Tibial artery (tissue), 4 donors: ENCODE data around the gene KCNH8.

ENCODE experiments used
- DNase-seq, 2 donors: peaks; one replicate each; pipeline ENCODE4 v3.0.0-alpha.2; 2019
- H3K27ac ChIP-seq, 2 donors: fragments of 200-600 bp; sonication (generic) in 1 of 2; 1 replicate in 1 of 2; 2 replicates in 1 of 2; pipeline ENCODE4 v1.5.1; 2018 to 2019; ENCODE audit warnings: mild to moderate bottlenecking in 1 of 2
- H3K27me3 ChIP-seq, 2 donors: fragments of 200-600 bp; sonication (generic) in 1 of 2; one replicate each; pipeline versions ENCODE4 v1.5.1 to v1.6.0; 2016 to 2019
- H3K36me3 ChIP-seq, 3 donors: fragments of 200-600 bp; sonication (generic) in 2 of 3; one replicate each; pipeline ENCODE4 v1.5.1; 2016 to 2019; ENCODE audit warnings: mild to moderate bottlenecking in 2 of 3
- H3K4me1 ChIP-seq, 4 donors: fragments of 200-600 bp; sonication (generic) in 2 of 4; 1 replicate in 3 of 4; 2 replicates in 1 of 4; pipeline ENCODE4 v1.5.1; 2016 to 2019
- H3K4me3 ChIP-seq, 2 donors: fragments of 200-600 bp; sonication (generic) in 1 of 2; 1 replicate in 1 of 2; 2 replicates in 1 of 2; pipeline ENCODE4 v1.5.1; 2018 to 2019; ENCODE audit warnings: mild to moderate bottlenecking in 2 of 2
- H3K9me3 ChIP-seq, 3 donors: fragments of 200-600 bp; sonication (generic) in 1 of 3; one replicate each; pipeline ENCODE4 v1.5.1; 2016 to 2019
- CTCF ChIP-seq, 2 experiments: fragments of 200-600 bp in 1 of 2; fragments of 450-650 bp in 1 of 2; IDR thresholded peaks; one replicate each; pipeline ENCODE4 v1.5.1; 2017 to 2019; ENCODE audit warnings: antibody characterized with exemption in 2 of 2, mild to moderate bottlenecking in 1 of 2, moderate library complexity in 1 of 2
- intact Hi-C: fragments of 100-400 bp; cut with DNase I; formaldehyde crosslinking; loops from one replicate; pipeline ENCODE4 v1.15.0; 2023; ENCODE audit warnings: low total_unique reads

KCNH8 gene

GRCh38 chr3:19190126-19190525 is 41.8 kb downstream of the KCNH8 start:
- no peak overlapping the region for H3K27ac ChIP-seq
- DNase-seq, result no peak
- intact Hi-C loops, result no loop called here
- no peak overlapping the region for H3K4me3 ChIP-seq
- TF ChIP-seq CTCF (IDR thresholded peaks at IDR 0.05), result no peak
- no peaks in the 10 kb centered on the region for H3K36me3 ChIP-seq
- H3K4me1 ChIP-seq, result no peaks in the 10 kb centered on the region
- H3K9me3 ChIP-seq, result no peaks in the 10 kb centered on the region
- no peaks in the 10 kb centered on the region for H3K27me3 ChIP-seq

- H3K9me3 ChIP-seq, result no peaks in the 10 kb centered on the region
- H3K27ac ChIP-seq, result no peak overlapping the region
- H3K4me1 ChIP-seq, result no peaks in the 10 kb centered on the region
- H3K27me3 ChIP-seq, result no peaks in the 10 kb centered on the region
- TF ChIP-seq CTCF (IDR thresholded peaks at IDR 0.05), result no peak
- H3K36me3 ChIP-seq, result no peaks in the 10 kb centered on the region
- H3K4me3 ChIP-seq, result no peak overlapping the region
- intact Hi-C loops, result no loop called here
- DNase-seq, result no peak
Measured at GRCh38 chr3:19190602-19191001, 42.3 kb downstream of the KCNH8 start.

GRCh38 chr3:19199131-19199530 is 50.8 kb downstream of the KCNH8 start:
- TF ChIP-seq CTCF (IDR thresholded peaks at IDR 0.05), result no peak
- no peaks in the 10 kb centered on the region for H3K27me3 ChIP-seq
- intact Hi-C loops, result no loop called here

GRCh38 chr3:19202303-19202702 is 54.0 kb downstream of the KCNH8 start:
- Histone ChIP-seq H3K27ac (no peak overlapping the region), H3K4me1 (no peaks in the 10 kb centered on the region), H3K9me3 (no peaks in the 10 kb centered on the region), H3K27me3 (no peaks in the 10 kb centered on the region), H3K36me3 (no peaks in the 10 kb centered on the region), H3K4me3 (no peak overlapping the region)
- no peak for TF ChIP-seq CTCF (IDR thresholded peaks at IDR 0.05)
- intact Hi-C loops, result no loop called here
- DNase-seq, result no peak

More at GRCh38 chr3:19199131-19199530, 50.8 kb downstream of the KCNH8 start:
- H3K4me1 ChIP-seq, result peaks cover 0 to 6% (median 0%) of the 10 kb centered on the region in 4 donors
- H3K4me3 ChIP-seq, result no peak overlapping the region
- H3K9me3 ChIP-seq, result no peaks in the 10 kb centered on the region
- DNase-seq, result no peak
- H3K27ac ChIP-seq, result no peak overlapping the region
- no peaks in the 10 kb centered on the region for H3K36me3 ChIP-seq

- H3K36me3 ChIP-seq, result no peaks in the 10 kb centered on the region
- H3K4me3 ChIP-seq, result no peak overlapping the region
- no peaks in the 10 kb centered on the region for H3K27me3 ChIP-seq
- no peaks in the 10 kb centered on the region for H3K4me1 ChIP-seq
- DNase-seq, result no peak
- intact Hi-C loops, result no loop called here
- H3K27ac ChIP-seq, result no peak overlapping the region
- no peaks in the 10 kb centered on the region for H3K9me3 ChIP-seq
- no peak for TF ChIP-seq CTCF (IDR thresholded peaks at IDR 0.05)
Measured at GRCh38 chr3:19202754-19203153, 54.4 kb downstream of the KCNH8 start.

GRCh38 chr3:19206540-19206939 is 58.2 kb downstream of the KCNH8 start:
- Histone ChIP-seq H3K27me3 (no peaks in the 10 kb centered on the region), H3K27ac (no peak overlapping the region)
- DNase-seq, result no peak

More at GRCh38 chr3:19206540-19206939, 58.2 kb downstream of the KCNH8 start:
- intact Hi-C loops, result no loop called here
- no peak overlapping the region for H3K4me3 ChIP-seq
- H3K36me3 ChIP-seq, result no peaks in the 10 kb centered on the region
- no peaks in the 10 kb centered on the region for H3K4me1 ChIP-seq
- no peak for TF ChIP-seq CTCF (IDR thresholded peaks at IDR 0.05)
- no peaks in the 10 kb centered on the region for H3K9me3 ChIP-seq
